SK-MEL-5 (cell line): ENCODE data around the gene IDE. TPM values are rescaled to one million over a fixed set of nuclear protein-coding genes. Genes with fewer than 3 reads are reported as not detected.
A peak's percentile ranks its signal among the peaks of the same experiment; 100 is the strongest.
"Not testable (repeated sequence)": the region's sequence is repeated elsewhere in the genome, so short reads cannot be mapped to it uniquely, and the experiment has no call there.

Experiments
- DNase-seq: peaks from one replicate; pipeline ENCODE4 v3.0.0-alpha.2; 2016; ENCODE audit warnings: low read depth, low spot score
- in situ Hi-C: cut with HindIII; loops from 2 replicates; pipeline ENCODE4 v1.10.0; 2016; ENCODE audit warnings: low sequenced_read_pairs, high pct_unique_total_duplicates, low pct_unique_long_range_greater_than_20kb
- total RNA-seq: library from RNA; depleted of rRNA; stranded (reverse); fragments of >200 nt; shearing (Covaris generic); gene quantifications from 2 replicates; pipeline ENCODE4 v1.2.3, GENCODE V29; 2014

IDE gene
- total RNA-seq, 1 experiment from 2014 or later = 23.8 TPM

- peak; percentile 78 for DNase-seq
These were observed 56.7 kb downstream of the IDE start for GRCh38 chr10:92517034-92517655.

GRCh38 chr10:92508866-92509265 lies 65.0 kb downstream of the IDE start:
- in situ Hi-C loops = no loop called here

More at GRCh38 chr10:92517034-92517655, 56.7 kb downstream of the IDE start:
- in situ Hi-C loops = no loop called here

GRCh38 chr10:92506336-92506735 lies 67.6 kb downstream of the IDE start:
- in situ Hi-C loops = no loop called here
- DNase-seq = peak; percentile 1

More at GRCh38 chr10:92508866-92509265, 65.0 kb downstream of the IDE start:
- DNase-seq = no peak

GRCh38 chr10:92505044-92505443 lies 68.8 kb downstream of the IDE start:
- no peak for DNase-seq
- in situ Hi-C loops = no loop called here

- DNase-seq = no peak
- in situ Hi-C loops = no loop called here
These were observed 71.5 kb downstream of the IDE start for GRCh38 chr10:92502296-92502808.

GRCh38 chr10:92493362-92493761 lies 80.5 kb downstream of the IDE start:
- in situ Hi-C loops = no loop called here
- DNase-seq = no peak

- in situ Hi-C loops = no loop called here
- no peak for DNase-seq
These were observed 81.1 kb downstream of the IDE start for GRCh38 chr10:92492748-92493240.

- in situ Hi-C loops = no loop called here
- DNase-seq = no peak
These were observed 83.5 kb downstream of the IDE start for GRCh38 chr10:92490387-92490786.

GRCh38 chr10:92486637-92487036 lies 87.3 kb downstream of the IDE start:
- in situ Hi-C loops = no loop called here
- no peak for DNase-seq

GRCh38 chr10:92483539-92483938 lies 90.4 kb downstream of the IDE start:
- in situ Hi-C loops = no loop called here
- DNase-seq = no peak

- in situ Hi-C loops = no loop called here
- no peak for DNase-seq
These were observed 93.5 kb downstream of the IDE start for GRCh38 chr10:92480413-92480812.

- in situ Hi-C loops = no loop called here
These were observed 94.3 kb downstream of the IDE start for GRCh38 chr10:92479547-92479946.

GRCh38 chr10:92478536-92478935 lies 95.4 kb downstream of the IDE start:
- in situ Hi-C loops = no loop called here
- no peak for DNase-seq

More at GRCh38 chr10:92479547-92479946, 94.3 kb downstream of the IDE start:
- no peak for DNase-seq

GRCh38 chr10:92475357-92475868 lies 98.5 kb downstream of the IDE start:
- in situ Hi-C loops = no loop called here
- DNase-seq = no peak

- no peak for DNase-seq
- in situ Hi-C loops = no loop called here
These were observed 103.9 kb downstream of the IDE start for GRCh38 chr10:92470026-92470425.

GRCh38 chr10:92464364-92464763 lies 109.5 kb downstream of the IDE start:
- DNase-seq = no peak
- in situ Hi-C loops = no loop called here

- DNase-seq = no peak
- in situ Hi-C loops = no loop called here
These were observed 110.3 kb downstream of the IDE start for GRCh38 chr10:92463582-92463981.

- in situ Hi-C loops, DNase-seq: not testable (repeated sequence)
These were observed 118.9 kb downstream of the IDE start for GRCh38 chr10:92454955-92455354.

- in situ Hi-C loops = no loop called here
- DNase-seq = no peak
These were observed 121.6 kb downstream of the IDE start for GRCh38 chr10:92452313-92452712.
